ENCODE measurements around the gene NDUFS7. TPM values are rescaled to one million over a fixed set of nuclear protein-coding genes. Genes with fewer than 3 reads are reported as not detected.

Gene NDUFS7
- total and polyA plus RNA-seq, 4 donors = 43.0 to 164 (median 124) TPM

DNA sequence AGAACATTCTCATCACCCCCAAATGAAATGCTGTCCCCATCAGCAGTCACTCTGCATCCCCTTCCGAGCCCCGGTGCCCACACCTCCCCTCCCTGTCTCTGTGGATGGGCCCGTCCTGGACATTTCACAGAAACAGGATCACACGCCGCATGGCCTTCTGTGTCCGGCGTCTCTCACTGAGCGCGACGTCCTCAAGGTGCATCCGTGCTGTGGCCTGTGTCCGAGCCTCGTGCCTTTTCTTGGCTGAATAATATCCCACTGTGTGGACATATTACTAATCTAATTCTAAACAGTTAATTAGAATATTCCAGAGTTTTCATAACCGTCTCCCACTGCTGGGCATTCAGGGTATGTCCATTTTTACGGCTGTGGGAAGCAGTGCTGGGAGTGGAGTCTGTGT is 8.7 kb downstream of the NDUFS7 start:
- Histone ChIP-seq H3K27ac (ENCODE audit: low read depth, low read length) (no peak overlapping the region), H3K4me3 (ENCODE audit: low read depth, low read length) (no peak overlapping the region), H3K27me3 (ENCODE audit: control insufficient read depth, insufficient read depth, low read length) (no peaks in the 10 kb centered on the region), H3K36me3 (ENCODE audit: control insufficient read depth, insufficient read depth, low read length) (peaks cover 100% of the 10 kb centered on the region), H3K4me1 (ENCODE audit: control insufficient read depth, insufficient read depth, low read length) (peaks cover 10% of the 10 kb centered on the region), H3K9me3 (ENCODE audit: control insufficient read depth, insufficient read depth, low read length) (no peaks in the 10 kb centered on the region)
- no peak for DNase-seq (ENCODE audit: low read depth in 4 of 6, low spot score in 6 of 6)
- WGBS (ENCODE audit: insufficient coverage) = 97% methylated on average over 6 of the region's 15 CpGs

DNA sequence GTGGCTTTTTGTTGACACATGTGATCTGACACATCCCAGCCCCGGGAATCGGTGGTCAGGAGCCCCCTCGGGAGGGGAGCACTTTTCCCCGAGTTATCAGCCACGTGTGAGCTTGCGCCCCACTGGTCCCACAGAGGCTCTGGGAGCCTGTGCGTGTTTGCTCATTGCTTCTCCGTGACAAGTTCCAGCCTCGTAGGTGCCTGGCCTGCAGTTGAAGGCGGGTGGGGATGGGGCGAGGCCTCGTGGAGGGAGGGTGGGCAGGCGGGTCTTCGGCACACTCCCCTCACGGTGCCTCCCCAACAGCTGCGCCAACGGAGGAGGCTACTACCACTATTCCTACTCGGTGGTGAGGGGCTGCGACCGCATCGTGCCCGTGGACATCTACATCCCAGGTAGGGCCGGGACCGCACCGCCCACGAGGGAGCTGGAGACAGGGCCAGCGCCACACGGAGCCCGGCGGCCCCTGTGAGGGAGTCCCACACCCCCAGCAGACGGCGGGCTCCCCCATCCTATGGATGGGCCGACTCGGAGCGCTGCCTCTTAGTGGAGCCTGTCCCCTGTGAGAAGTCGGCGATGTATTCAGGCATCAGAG is 9.3 kb downstream of the NDUFS7 start:
- Histone ChIP-seq H3K36me3 (ENCODE audit: control insufficient read depth, insufficient read depth, low read length) (peaks cover 100% of the 10 kb centered on the region), H3K9me3 (ENCODE audit: control insufficient read depth, insufficient read depth, low read length) (no peaks in the 10 kb centered on the region), H3K27ac (ENCODE audit: low read depth, low read length) (no peak overlapping the region), H3K27me3 (ENCODE audit: control insufficient read depth, insufficient read depth, low read length) (no peaks in the 10 kb centered on the region), H3K4me1 (ENCODE audit: control insufficient read depth, insufficient read depth, low read length) (peaks cover 10% of the 10 kb centered on the region), H3K4me3 (ENCODE audit: low read depth, low read length) (no peak overlapping the region)
- 96% methylated on average over 16 of the region's 37 CpGs for WGBS (ENCODE audit: insufficient coverage)
- DNase-seq (ENCODE audit: low read depth in 4 of 6, low spot score in 6 of 6) = no peak

DNA sequence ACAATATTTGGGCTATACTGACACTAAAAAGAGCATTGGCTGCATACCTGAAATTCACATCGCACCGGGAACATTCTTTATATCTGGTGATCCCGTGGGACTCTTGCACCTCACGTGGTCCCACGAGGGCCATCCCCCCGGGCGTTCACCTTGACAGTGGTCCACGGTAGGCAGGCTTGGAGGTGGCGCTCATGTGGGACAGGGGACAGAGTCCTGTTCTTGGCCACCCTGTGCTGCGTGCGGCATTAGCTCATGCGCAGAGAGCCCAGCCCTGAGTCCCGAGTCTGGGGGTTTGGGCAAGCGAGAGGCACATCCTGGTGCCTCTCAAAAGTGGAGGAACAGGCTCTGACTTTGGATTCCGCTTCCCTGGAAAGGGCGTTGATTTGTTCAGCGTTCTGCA is 10.1 kb downstream of the NDUFS7 start:
- WGBS (ENCODE audit: insufficient coverage) = 87% methylated on average over 17 of the region's 17 CpGs
- peaks cover 100% of the 10 kb centered on the region for H3K36me3 ChIP-seq (ENCODE audit: control insufficient read depth, insufficient read depth, low read length)
- H3K27ac ChIP-seq (ENCODE audit: low read depth, low read length) = no peak overlapping the region

DNA sequence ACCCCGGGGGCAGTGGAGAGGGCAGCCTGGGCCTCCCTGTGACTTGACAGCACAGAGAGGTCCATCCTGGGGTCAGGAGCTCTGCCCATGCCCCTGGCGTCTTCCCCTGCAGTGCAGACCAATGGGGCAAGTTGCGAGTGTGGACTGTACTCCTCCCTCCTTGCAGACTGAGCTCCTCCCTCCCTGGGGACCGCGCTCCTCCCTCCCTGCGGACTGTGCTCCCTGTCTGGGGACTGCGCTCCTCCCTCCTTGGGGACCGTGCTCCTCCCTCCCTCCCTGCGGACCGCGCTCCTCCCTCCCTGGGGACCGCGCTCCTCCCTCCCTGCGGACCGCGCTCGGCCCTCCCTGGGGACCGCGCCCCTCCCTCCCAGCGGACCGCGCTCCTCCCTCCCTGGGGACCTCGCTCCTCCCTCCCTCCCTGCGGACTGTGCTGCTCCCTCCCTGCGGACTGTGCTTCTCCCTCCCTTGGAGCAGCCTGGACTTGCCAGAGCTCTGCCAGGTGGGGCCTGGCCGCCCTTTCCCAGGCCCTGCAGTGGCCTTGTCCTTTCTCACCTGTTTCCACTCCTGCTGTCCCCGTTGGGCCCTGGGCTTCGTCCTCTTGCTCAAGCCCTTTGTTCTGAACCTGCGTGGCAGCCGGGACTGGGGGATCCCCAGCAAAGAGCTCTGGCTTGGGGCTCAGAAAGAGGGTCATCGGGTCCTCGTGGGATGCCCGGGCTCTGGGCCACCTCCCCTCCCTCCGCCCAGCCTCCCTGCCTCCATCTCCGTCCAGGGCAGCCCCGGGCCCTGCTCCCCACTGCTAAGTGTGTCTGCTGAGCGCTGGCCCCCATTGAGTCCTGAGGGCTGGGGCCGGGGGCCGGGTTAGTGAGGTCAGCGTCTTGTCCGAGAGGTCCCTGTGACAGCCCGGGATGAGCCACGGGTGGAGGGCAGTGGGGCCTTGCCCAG is 10.8 kb downstream of the NDUFS7 start:
- WGBS (ENCODE audit: insufficient coverage) = 54% methylated on average over 41 of the region's 43 CpGs
- Histone ChIP-seq H3K27me3 (ENCODE audit: control insufficient read depth, insufficient read depth, low read length) (no peaks in the 10 kb centered on the region), H3K27ac (ENCODE audit: low read depth, low read length) (no peak overlapping the region), H3K9me3 (ENCODE audit: control insufficient read depth, insufficient read depth, low read length) (no peaks in the 10 kb centered on the region), H3K4me1 (ENCODE audit: control insufficient read depth, insufficient read depth, low read length) (peaks cover 14% of the 10 kb centered on the region), H3K4me3 (ENCODE audit: low read depth, low read length) (no peak overlapping the region), H3K36me3 (ENCODE audit: control insufficient read depth, insufficient read depth, low read length) (peaks cover 100% of the 10 kb centered on the region)
- no peak for DNase-seq (ENCODE audit: low read depth in 4 of 6, low spot score in 6 of 6)

More for the DNA sequence above, 10.1 kb downstream of the NDUFS7 start:
- no peak for DNase-seq (ENCODE audit: low read depth in 4 of 6, low spot score in 6 of 6)
- Histone ChIP-seq H3K4me1 (ENCODE audit: control insufficient read depth, insufficient read depth, low read length) (peaks cover 10% of the 10 kb centered on the region), H3K4me3 (ENCODE audit: low read depth, low read length) (no peak overlapping the region), H3K27me3 (ENCODE audit: control insufficient read depth, insufficient read depth, low read length) (no peaks in the 10 kb centered on the region), H3K9me3 (ENCODE audit: control insufficient read depth, insufficient read depth, low read length) (no peaks in the 10 kb centered on the region)

DNA sequence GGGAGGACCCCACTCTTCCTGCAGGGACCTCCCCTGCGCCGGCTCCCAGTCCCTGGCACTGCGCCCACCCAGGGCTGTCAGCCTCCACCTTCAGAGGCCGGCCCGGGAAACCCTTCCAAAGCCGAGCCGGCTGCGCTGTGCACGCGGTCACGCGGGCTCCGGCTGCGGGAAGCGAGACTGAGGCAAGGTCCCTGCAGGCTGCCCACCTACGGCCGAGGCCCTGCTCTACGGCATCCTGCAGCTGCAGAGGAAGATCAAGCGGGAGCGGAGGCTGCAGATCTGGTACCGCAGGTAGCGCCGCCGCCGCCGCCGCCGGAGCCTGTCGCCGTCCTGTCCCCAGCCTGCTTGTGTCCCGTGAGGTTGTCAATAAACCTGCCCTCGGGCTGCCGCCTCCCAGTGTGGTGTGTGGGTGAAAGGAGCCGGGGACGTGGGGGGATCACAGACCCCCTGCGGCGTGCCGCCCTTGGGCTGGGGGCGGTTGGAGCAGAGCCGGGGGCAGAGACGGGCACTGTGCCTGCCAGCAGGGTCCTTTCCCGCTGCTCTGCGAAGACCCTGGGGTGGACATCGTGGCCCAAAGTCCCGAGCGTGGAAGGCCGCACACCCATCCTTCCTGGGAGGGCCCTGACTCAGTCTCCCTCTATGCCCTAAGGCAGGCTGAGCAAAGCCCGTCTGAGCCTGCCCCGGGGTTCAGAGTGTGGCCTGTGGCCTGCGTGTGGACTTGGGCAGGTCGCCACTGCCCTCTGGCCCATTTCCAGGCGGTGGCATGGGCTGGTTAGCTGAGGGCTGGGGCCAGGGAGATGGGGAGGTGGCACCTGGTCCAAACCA is 11.7 kb downstream of the NDUFS7 start:
- Histone ChIP-seq H3K27me3 (ENCODE audit: control insufficient read depth, insufficient read depth, low read length) (no peaks in the 10 kb centered on the region), H3K4me3 (ENCODE audit: low read depth, low read length) (no peak overlapping the region), H3K4me1 (ENCODE audit: control insufficient read depth, insufficient read depth, low read length) (peaks cover 18% of the 10 kb centered on the region), H3K27ac (ENCODE audit: low read depth, low read length) (no peak overlapping the region), H3K36me3 (ENCODE audit: control insufficient read depth, insufficient read depth, low read length) (peaks cover 100% of the 10 kb centered on the region), H3K9me3 (ENCODE audit: control insufficient read depth, insufficient read depth, low read length) (no peaks in the 10 kb centered on the region)
- 76% methylated on average over 49 of the region's 52 CpGs for WGBS (ENCODE audit: insufficient coverage)
- no peak for DNase-seq (ENCODE audit: low read depth in 4 of 6, low spot score in 6 of 6)

DNA sequence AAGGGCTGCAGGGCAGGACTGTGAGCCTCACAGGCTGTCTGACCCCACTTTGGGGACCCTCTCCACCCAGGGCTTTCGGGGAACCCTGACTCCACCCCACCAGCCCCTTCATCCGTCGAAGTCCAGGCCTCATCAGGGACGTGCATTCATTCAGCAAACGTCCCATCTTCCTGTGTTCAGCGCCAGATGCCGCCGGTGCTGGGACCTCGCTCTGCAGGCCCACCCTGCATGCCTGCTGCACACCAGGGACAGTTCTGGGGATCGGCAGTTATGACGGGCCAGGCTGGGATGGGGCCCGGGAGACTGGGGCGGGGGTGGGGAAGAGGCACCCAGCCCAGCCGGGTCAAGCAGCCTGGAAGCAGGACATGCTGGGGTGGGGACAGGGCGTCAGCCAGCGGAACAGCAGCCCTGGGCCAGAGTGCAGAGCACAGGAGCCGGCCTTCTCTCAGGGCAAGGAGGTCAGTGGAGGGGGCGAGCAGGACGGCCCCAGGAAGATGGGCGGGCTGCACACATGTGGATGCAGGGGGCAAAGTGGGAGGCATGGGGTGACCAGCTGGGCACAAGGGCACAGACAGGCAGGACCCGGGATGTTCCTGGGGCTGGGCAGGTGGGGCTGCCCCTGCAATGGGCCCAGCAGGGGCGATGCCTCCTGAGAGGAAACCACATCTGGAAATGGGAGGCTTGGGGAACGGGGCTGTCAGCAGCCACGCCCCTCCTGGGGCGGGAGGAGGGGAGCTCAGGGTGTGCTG is 12.5 kb downstream of the NDUFS7 start:
- 64% methylated on average over 24 of the region's 25 CpGs for WGBS (ENCODE audit: insufficient coverage)
- Histone ChIP-seq H3K36me3 (ENCODE audit: control insufficient read depth, insufficient read depth, low read length) (peaks cover 92% of the 10 kb centered on the region), H3K27me3 (ENCODE audit: control insufficient read depth, insufficient read depth, low read length) (no peaks in the 10 kb centered on the region), H3K4me3 (ENCODE audit: low read depth, low read length) (no peak overlapping the region), H3K4me1 (ENCODE audit: control insufficient read depth, insufficient read depth, low read length) (peaks cover 25% of the 10 kb centered on the region), H3K27ac (ENCODE audit: low read depth, low read length) (no peak overlapping the region), H3K9me3 (ENCODE audit: control insufficient read depth, insufficient read depth, low read length) (no peaks in the 10 kb centered on the region)
- no peak for DNase-seq (ENCODE audit: low read depth in 4 of 6, low spot score in 6 of 6)

DNA sequence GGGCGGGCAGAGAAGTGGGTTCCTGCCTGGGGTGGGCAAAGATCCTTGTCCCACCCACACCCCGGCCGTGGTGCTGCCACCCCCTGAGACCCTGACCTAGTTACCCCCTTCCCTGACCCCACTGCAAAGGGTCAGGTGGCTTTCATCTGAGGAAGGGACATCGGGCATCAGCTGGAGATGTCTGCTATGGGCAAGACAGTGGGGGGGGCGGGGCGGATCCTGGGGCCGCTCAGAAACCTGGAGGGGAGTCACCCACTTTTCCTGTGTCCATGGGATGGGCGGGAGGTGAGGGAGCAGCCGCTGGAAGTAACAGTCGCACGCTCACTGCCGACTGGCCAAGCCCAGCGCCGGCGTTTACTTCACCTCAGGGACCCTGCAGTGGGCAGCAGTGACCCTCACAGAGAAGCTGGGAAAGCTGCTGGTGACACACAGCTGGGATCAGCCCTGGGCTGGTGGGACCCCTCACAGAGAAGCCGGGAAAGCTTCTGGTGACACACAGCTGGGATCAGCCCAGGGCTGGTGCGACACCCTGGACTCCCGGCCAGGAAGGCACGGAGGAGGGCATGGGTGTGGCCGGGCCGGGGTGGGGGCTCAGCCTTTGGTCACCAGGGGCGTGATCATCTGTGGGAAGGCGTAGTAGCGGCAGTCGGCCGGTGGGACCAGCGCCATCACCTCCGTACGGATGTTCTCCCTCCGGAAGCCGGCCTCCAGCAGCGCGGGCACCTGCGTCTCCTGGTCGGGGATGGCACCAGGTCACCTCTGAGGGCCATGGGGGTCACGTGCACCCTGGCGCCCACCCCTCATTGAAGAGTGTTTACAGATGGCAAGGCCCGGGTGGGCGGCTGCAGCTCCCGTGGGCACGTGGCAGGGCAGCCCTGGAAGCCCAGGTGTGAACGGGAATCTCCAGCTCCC is 13.3 kb downstream of the NDUFS7 start:
- DNase-seq (ENCODE audit: low read depth in 4 of 6, low spot score in 6 of 6) = no peak
- no peaks in the 10 kb centered on the region for H3K27me3 ChIP-seq (ENCODE audit: control insufficient read depth, insufficient read depth, low read length)
- no peak overlapping the region for H3K4me3 ChIP-seq (ENCODE audit: low read depth, low read length)
- 83% methylated on average over 36 of the region's 42 CpGs for WGBS (ENCODE audit: insufficient coverage)
- peaks cover 84% of the 10 kb centered on the region for H3K36me3 ChIP-seq (ENCODE audit: control insufficient read depth, insufficient read depth, low read length)
- peaks cover 29% of the 10 kb centered on the region for H3K4me1 ChIP-seq (ENCODE audit: control insufficient read depth, insufficient read depth, low read length)
- no peak overlapping the region for H3K27ac ChIP-seq (ENCODE audit: low read depth, low read length)
- H3K9me3 ChIP-seq (ENCODE audit: control insufficient read depth, insufficient read depth, low read length) = no peaks in the 10 kb centered on the region

DNA sequence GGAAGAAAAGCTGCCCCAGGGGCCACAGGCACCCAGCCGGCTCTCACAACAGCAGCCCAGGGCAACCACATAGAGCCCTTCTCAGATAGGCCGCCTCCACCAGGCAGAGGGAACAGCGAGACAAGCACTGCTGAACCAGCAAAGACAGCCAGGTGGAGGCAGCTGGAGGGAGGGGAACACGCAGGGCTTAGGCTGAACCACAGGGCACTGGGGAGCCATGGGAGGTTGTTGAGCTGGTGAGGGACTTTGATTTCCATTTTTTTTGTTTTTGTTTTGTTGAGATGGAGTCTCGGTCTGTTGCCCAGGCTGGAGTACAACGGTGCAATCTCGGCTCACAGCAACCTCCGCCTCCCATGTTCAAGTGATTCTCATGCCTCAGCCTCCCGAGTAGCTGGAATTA is 14.1 kb downstream of the NDUFS7 start:
- Histone ChIP-seq H3K36me3 (ENCODE audit: control insufficient read depth, insufficient read depth, low read length) (peaks cover 76% of the 10 kb centered on the region), H3K27ac (ENCODE audit: low read depth, low read length) (no peak overlapping the region), H3K9me3 (ENCODE audit: control insufficient read depth, insufficient read depth, low read length) (no peaks in the 10 kb centered on the region), H3K4me1 (ENCODE audit: control insufficient read depth, insufficient read depth, low read length) (peaks cover 37% of the 10 kb centered on the region), H3K4me3 (ENCODE audit: low read depth, low read length) (no peak overlapping the region), H3K27me3 (ENCODE audit: control insufficient read depth, insufficient read depth, low read length) (no peaks in the 10 kb centered on the region)
- WGBS (ENCODE audit: insufficient coverage) = 94% methylated on average over 6 of the region's 9 CpGs
- no peak for DNase-seq (ENCODE audit: low read depth in 4 of 6, low spot score in 6 of 6)

Measured in spinal cord (tissue), 10 donors.